Osteocyte (in vitro differentiated cells): ENCODE results near the gene GNAT1. TPM values are rescaled to one million over a fixed set of nuclear protein-coding genes. Genes with fewer than 3 reads are reported as not detected.

ENCODE experiments used
- DNase-seq: peaks from one replicate; pipeline ENCODE4 v3.0.0; 2021; ENCODE audit warnings: mixed read lengths; ENCODE audit not compliant: unreplicated experiment; ENCODE audit errors: extremely low spot score
- H3K27ac Mint-ChIP-seq: one replicate; pipeline ENCODE4 v1.8.0; 2021; ENCODE audit warnings: mild to moderate bottlenecking, mixed read lengths; ENCODE audit not compliant: unreplicated experiment
- H3K27me3 Mint-ChIP-seq: one replicate; pipeline ENCODE4 v1.8.0; 2021; ENCODE audit warnings: mixed read lengths; ENCODE audit not compliant: unreplicated experiment
- H3K36me3 Mint-ChIP-seq: one replicate; pipeline ENCODE4 v1.8.0; 2021; ENCODE audit warnings: mixed read lengths; ENCODE audit not compliant: unreplicated experiment
- H3K4me1 Mint-ChIP-seq: one replicate; pipeline ENCODE4 v1.8.0; 2021; ENCODE audit warnings: mixed read lengths; ENCODE audit not compliant: unreplicated experiment
- H3K4me3 Mint-ChIP-seq: one replicate; pipeline ENCODE4 v1.8.0; 2021; ENCODE audit warnings: mild to moderate bottlenecking, moderate library complexity, mixed read lengths; ENCODE audit not compliant: unreplicated experiment
- H3K9me3 Mint-ChIP-seq: one replicate; pipeline ENCODE4 v1.8.0; 2021; ENCODE audit warnings: mixed read lengths; ENCODE audit not compliant: unreplicated experiment
- CTCF ChIP-seq: fragments of 200-600 bp; sonication (generic); IDR thresholded peaks from 2 replicates; pipeline ENCODE4 v1.5.0; 2021; ENCODE audit warnings: antibody characterized with exemption, mild to moderate bottlenecking, moderate library complexity
- total RNA-seq: library from RNA; stranded (reverse); gene quantifications from 2 replicates; pipeline ENCODE4 v1.2.1, GENCODE V29; 2021

GNAT1 gene
- total RNA-seq, 1 donor from 2014 or later, result not detected

- H3K36me3 Mint-ChIP-seq, result no peaks in the 10 kb centered on the region
- no peaks in the 10 kb centered on the region for H3K9me3 Mint-ChIP-seq
- H3K4me3 Mint-ChIP-seq, result no peak overlapping the region
- no peak for TF ChIP-seq CTCF
- no peaks in the 10 kb centered on the region for H3K27me3 Mint-ChIP-seq
- no peak for DNase-seq
- H3K27ac Mint-ChIP-seq, result no peak overlapping the region
- H3K4me1 Mint-ChIP-seq, result peaks cover 7% of the 10 kb centered on the region
These were observed 24.1 kb downstream of the GNAT1 start for GRCh38 chr3:50215529-50215928.

- Mint-ChIP-seq H3K9me3 (no peaks in the 10 kb centered on the region), H3K4me1 (no peaks in the 10 kb centered on the region), H3K36me3 (no peaks in the 10 kb centered on the region), H3K4me3 (no peak overlapping the region), H3K27ac (no peak overlapping the region), H3K27me3 (no peaks in the 10 kb centered on the region)
- no peak for DNase-seq
- TF ChIP-seq CTCF, result no peak
These were observed 26.3 kb downstream of the GNAT1 start for GRCh38 chr3:50217681-50218080.

- Mint-ChIP-seq H3K27ac (no peak overlapping the region), H3K4me3 (no peak overlapping the region), H3K4me1 (no peaks in the 10 kb centered on the region), H3K9me3 (no peaks in the 10 kb centered on the region), H3K36me3 (no peaks in the 10 kb centered on the region), H3K27me3 (no peaks in the 10 kb centered on the region)
- no peak for DNase-seq
- no peak for TF ChIP-seq CTCF
These were observed 27.0 kb downstream of the GNAT1 start for GRCh38 chr3:50218448-50218847.

- TF ChIP-seq CTCF, result no peak
- Mint-ChIP-seq H3K36me3 (no peaks in the 10 kb centered on the region), H3K4me3 (no peak overlapping the region), H3K9me3 (no peaks in the 10 kb centered on the region), H3K27ac (no peak overlapping the region), H3K4me1 (no peaks in the 10 kb centered on the region), H3K27me3 (peaks cover 3% of the 10 kb centered on the region)
- DNase-seq, result no peak
These were observed 27.9 kb downstream of the GNAT1 start for GRCh38 chr3:50219285-50219684.

GRCh38 chr3:50220109-50220508, 28.7 kb downstream of the GNAT1 start:
- Mint-ChIP-seq H3K27me3 (peaks cover 7% of the 10 kb centered on the region), H3K4me1 (no peaks in the 10 kb centered on the region), H3K9me3 (no peaks in the 10 kb centered on the region), H3K4me3 (no peak overlapping the region), H3K36me3 (no peaks in the 10 kb centered on the region), H3K27ac (no peak overlapping the region)
- no peak for DNase-seq
- no peak for TF ChIP-seq CTCF
